OCI-LY7 (cell line): Measurements from ENCODE around the gene NRXN2. TPM values are rescaled to one million over a fixed set of nuclear protein-coding genes. Genes with fewer than 3 reads are reported as not detected.

Source experiments
- BruUV-seq: library from RNA; stranded (reverse); fragments of 400-500 nt; replicated peaks from 2 replicates; lab custom pipeline; 2021; lab: Mats Ljungman, UMichigan
- CTCF ChIA-PET: fragments of 300-600 bp; sonication (Branson Sonifier 250); formaldehyde crosslinking; loops from one replicate; lab custom pipeline; 2022; ENCODE audit warnings: antibody characterized with exemption; ENCODE audit not compliant: unreplicated experiment; lab: Charles Lee
- POLR2A ChIA-PET: fragments of 300-600 bp; sonication (Branson Sonifier 250); formaldehyde crosslinking; loops from one replicate; lab custom pipeline; 2022; ENCODE audit warnings: antibody characterized with exemption; lab: Charles Lee
- DNase-seq: peaks from one replicate; pipeline ENCODE4 v3.0.0-alpha.2; 2015; ENCODE audit warnings: low spot score
- H2AFZ ChIP-seq: fragments of 200-600 bp; sonication (generic), shearing (Covaris generic); 2 replicates; pipeline ENCODE4 v1.6.1; 2014; ENCODE audit warnings: mild to moderate bottlenecking, antibody characterized with exemption, low read length, moderate library complexity
- H3K27ac ChIP-seq: fragments of 200-600 bp; sonication (generic); 2 replicates; pipeline ENCODE4 v1.5.1; 2014; ENCODE audit warnings: mixed run types, low read depth, mild to moderate bottlenecking, moderate library complexity, low read length, inconsistent platforms; ENCODE audit not compliant: poor library complexity, severe bottlenecking
- H3K36me3 ChIP-seq: fragments of 200-600 bp; sonication (generic); 2 replicates; pipeline ENCODE4 v1.6.1; 2014; ENCODE audit warnings: mild to moderate bottlenecking, antibody characterized with exemption, low read length, moderate library complexity, mixed read lengths; ENCODE audit not compliant: insufficient read depth
- H3K4me1 ChIP-seq: fragments of 200-600 bp; sonication (generic); 2 replicates; pipeline ENCODE4 v1.5.1; 2014; ENCODE audit warnings: mild to moderate bottlenecking, low read length; ENCODE audit not compliant: insufficient read depth, poor library complexity, severe bottlenecking
- H3K4me2 ChIP-seq: fragments of 200-600 bp; sonication (generic); 2 replicates; pipeline ENCODE4 v1.6.1; 2014; ENCODE audit warnings: mild to moderate bottlenecking, low read length
- H3K4me3 ChIP-seq: fragments of 200-600 bp; sonication (generic); 2 replicates; pipeline ENCODE4 v1.5.1; 2014; ENCODE audit warnings: mild to moderate bottlenecking, low read depth, low read length; ENCODE audit not compliant: poor library complexity, severe bottlenecking
- H3K79me2 ChIP-seq: fragments of 200-600 bp; sonication (generic); 2 replicates; pipeline ENCODE4 v1.6.1; 2016; ENCODE audit warnings: low read depth, mild to moderate bottlenecking, low read length, moderate library complexity, mixed read lengths; ENCODE audit not compliant: insufficient read depth
- H3K9me2 ChIP-seq: fragments of 200-600 bp; sonication (generic); 2 replicates; pipeline ENCODE4 v1.6.1; 2016; ENCODE audit warnings: mild to moderate bottlenecking, low read length, mixed read lengths; ENCODE audit not compliant: insufficient read depth
- H3K9me3 ChIP-seq: fragments of 200-600 bp; sonication (generic); 2 replicates; pipeline ENCODE4 v1.6.1; 2014; ENCODE audit warnings: mild to moderate bottlenecking, mixed run types, low read length, mixed read lengths
- H4K20me1 ChIP-seq: fragments of 200-600 bp; sonication (generic); 2 replicates; pipeline ENCODE4 v1.6.1; 2014; ENCODE audit warnings: mild to moderate bottlenecking, antibody characterized with exemption, low read length, moderate library complexity, mixed read lengths; ENCODE audit not compliant: insufficient read depth
- EZH2phosphoT487 ChIP-seq: fragments of 200-600 bp; sonication (generic); IDR thresholded peaks from 2 replicates; pipeline ENCODE4 v1.6.1; 2018; ENCODE audit warnings: low read depth, borderline replicate concordance, mild to moderate bottlenecking, mixed run types, antibody characterized with exemption, low read length, moderate library complexity, mixed read lengths
- intact Hi-C: fragments of 100-400 bp; cut with micrococcal nuclease; formaldehyde crosslinking; loops from one replicate; pipeline ENCODE4 v1.10.0; 2022; ENCODE audit not compliant: unreplicated experiment
- total RNA-seq, 2 experiments: library from RNA; depleted of rRNA in 1 of 2; stranded (reverse); fragments of >200 nt in 1 of 2; shearing (Covaris generic) in 1 of 2; gene quantifications; 2 replicates each; pipeline ENCODE4 v1.2.3, GENCODE V29; 2014 to 2022
- TF ChIP-seq, protein P1 (sequence below): fragments of 200-600 bp; sonication (generic); conservative IDR thresholded peaks from 2 replicates; pipeline ENCODE4 v1.5.1; 2014; ENCODE audit warnings: mild to moderate bottlenecking, antibody characterized with exemption, low read length, moderate library complexity, mixed read lengths

NRXN2 gene
- total RNA-seq, 2 experiments from 2014 or later, result 2.4 to 3.3 TPM

DNA sequence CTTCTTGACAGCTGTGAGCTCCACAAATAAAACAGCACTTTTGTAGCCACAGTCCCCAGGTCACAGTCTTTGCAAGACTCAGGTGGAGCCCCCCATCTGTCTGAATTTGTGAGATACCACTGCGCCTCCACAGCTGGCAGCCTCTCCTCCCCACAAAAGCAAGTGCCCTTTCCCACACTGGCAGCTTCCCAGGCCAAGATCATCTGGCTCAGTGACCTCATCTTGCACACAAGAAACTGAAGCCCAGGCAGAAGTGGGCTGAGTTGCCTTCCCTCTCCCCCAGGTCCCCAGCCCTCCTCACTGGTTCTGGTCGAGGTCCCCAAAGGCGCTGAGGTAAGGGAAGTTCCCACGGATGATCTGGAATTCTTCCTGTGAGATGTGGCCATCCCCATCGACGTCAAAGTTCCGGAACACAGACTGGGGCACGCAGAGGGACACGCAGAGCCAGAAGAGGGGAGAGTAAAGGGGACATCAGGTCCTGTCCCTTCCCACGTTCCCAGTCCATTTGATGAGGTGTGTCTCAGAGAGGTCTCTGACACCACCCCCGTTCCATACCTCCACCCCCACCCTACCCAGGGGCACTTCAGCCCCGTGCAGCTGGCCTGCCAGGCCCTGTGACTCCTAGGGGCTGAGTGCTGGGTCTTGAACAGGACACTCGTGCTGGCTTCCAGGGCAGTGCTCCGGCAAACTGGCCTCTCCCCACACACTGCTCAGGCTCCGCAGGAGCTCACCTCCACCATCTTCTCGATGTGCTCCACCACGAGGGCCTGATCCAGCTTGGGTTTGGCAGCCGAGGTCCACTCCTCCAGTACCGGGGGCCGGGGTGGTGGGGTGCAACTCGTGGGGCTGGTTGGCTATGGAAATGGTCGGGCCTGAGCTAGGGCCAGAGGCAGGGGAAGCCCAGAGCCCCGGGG is 12.1 kb upstream of the NRXN2 start:
- Histone ChIP-seq H3K9me2 (no peaks in the 10 kb centered on the region), H3K27ac (no peak overlapping the region), H4K20me1 (no peaks in the 10 kb centered on the region), H3K36me3 (peaks cover 89% of the 10 kb centered on the region), H2AFZ (no peak overlapping the region), H3K79me2 (no peaks in the 10 kb centered on the region), H3K4me1 (no peaks in the 10 kb centered on the region), H3K4me2 (no peak overlapping the region), H3K4me3 (no peak overlapping the region), H3K9me3 (no peaks in the 10 kb centered on the region)
- TF ChIP-seq, protein P1, sequence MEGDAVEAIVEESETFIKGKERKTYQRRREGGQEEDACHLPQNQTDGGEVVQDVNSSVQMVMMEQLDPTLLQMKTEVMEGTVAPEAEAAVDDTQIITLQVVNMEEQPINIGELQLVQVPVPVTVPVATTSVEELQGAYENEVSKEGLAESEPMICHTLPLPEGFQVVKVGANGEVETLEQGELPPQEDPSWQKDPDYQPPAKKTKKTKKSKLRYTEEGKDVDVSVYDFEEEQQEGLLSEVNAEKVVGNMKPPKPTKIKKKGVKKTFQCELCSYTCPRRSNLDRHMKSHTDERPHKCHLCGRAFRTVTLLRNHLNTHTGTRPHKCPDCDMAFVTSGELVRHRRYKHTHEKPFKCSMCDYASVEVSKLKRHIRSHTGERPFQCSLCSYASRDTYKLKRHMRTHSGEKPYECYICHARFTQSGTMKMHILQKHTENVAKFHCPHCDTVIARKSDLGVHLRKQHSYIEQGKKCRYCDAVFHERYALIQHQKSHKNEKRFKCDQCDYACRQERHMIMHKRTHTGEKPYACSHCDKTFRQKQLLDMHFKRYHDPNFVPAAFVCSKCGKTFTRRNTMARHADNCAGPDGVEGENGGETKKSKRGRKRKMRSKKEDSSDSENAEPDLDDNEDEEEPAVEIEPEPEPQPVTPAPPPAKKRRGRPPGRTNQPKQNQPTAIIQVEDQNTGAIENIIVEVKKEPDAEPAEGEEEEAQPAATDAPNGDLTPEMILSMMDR, result no peak
- TF ChIP-seq EZH2phosphoT487, result no peak
- BruUV-seq, result no TSS peak
- ChIA-PET POLR2A (no interaction called here), CTCF (no interaction called here)
- intact Hi-C loops, result no loop called here
- DNase-seq, result no peak

DNA sequence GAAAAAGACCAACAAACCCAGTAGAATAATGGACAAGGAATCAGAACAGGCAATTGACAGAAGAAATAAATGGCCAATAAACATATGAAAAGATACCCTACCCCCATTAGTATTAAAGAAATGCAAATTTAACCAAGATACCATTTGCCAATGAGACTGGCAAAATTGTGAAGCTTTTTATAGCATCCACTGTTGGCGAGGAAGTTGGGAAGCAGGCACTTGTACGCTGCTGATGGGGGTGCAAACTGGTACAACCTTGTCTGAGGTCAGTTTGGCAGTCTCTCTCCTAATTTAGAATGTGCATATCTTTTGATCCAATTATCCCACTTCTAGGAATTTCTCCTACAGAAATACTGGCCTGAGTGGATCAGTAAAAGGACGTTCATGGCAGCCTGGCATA is 8.6 kb upstream of the NRXN2 start:
- Histone ChIP-seq H3K4me3 (no peak overlapping the region), H3K9me2 (no peaks in the 10 kb centered on the region), H3K36me3 (peaks cover 81% of the 10 kb centered on the region), H4K20me1 (no peaks in the 10 kb centered on the region), H3K4me1 (no peaks in the 10 kb centered on the region), H3K9me3 (no peaks in the 10 kb centered on the region), H3K4me2 (no peak overlapping the region), H2AFZ (no peak overlapping the region), H3K79me2 (no peaks in the 10 kb centered on the region), H3K27ac (no peak overlapping the region)
- no peak for TF ChIP-seq EZH2phosphoT487
- TF ChIP-seq, protein P1, result no peak
- no TSS peak for BruUV-seq
- CTCF ChIA-PET, result no interaction called here
- intact Hi-C loops, result no loop called here
- POLR2A ChIA-PET, result no interaction called here
- no peak for DNase-seq

DNA sequence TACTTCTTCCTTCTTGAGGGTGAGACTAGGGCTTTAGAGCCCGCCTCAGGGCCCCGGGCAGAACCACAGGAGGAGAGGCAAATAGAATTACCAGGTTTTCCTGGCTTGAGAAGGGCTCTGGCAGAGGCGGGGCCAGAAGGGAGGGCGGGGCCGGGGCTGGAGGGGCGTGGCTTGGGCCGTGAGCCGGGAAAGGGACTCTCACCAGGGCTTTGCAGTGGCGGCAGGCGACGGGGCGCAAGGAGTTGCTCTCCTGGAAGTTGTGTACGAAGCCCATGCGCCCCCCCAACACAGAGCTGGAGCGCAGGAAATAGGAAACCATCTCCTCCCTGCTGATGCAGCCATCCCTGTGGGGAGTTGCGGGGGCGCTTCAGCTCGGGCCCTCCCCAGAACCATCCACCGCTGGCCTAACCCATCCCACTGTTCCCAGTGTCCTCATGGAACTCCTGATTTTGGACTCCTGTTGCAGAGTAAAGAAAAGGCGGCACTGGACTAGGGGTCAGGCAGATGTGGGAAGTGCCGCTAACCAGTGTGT is 6.9 kb upstream of the NRXN2 start:
- DNase-seq, result no peak
- no peaks in the 10 kb centered on the region for H3K79me2 ChIP-seq
- ChIA-PET POLR2A (no interaction called here), CTCF (no interaction called here)
- H3K27ac ChIP-seq, result no peak overlapping the region
- no peak overlapping the region for H3K4me3 ChIP-seq
- TF ChIP-seq, protein P1, result no peak
- no peak for TF ChIP-seq EZH2phosphoT487
- H4K20me1 ChIP-seq, result no peaks in the 10 kb centered on the region
- H2AFZ ChIP-seq, result no peak overlapping the region
- intact Hi-C loops, result no loop called here
- BruUV-seq, result no TSS peak
- peaks cover 3% of the 10 kb centered on the region for H3K4me1 ChIP-seq
- peaks cover 64% of the 10 kb centered on the region for H3K36me3 ChIP-seq
- no peaks in the 10 kb centered on the region for H3K9me3 ChIP-seq
- H3K4me2 ChIP-seq, result no peak overlapping the region
- no peaks in the 10 kb centered on the region for H3K9me2 ChIP-seq
